22Rv1 (cell line): Measurements from ENCODE around the gene LURAP1L.

Source experiments
- ZFX ChIP-seq: fragments of 450-650 bp; IDR thresholded peaks from 2 replicates; pipeline ENCODE4 v1.6.1; 2017; ENCODE audit warnings: antibody characterized with exemption, borderline replicate concordance
- TF ChIP-seq, protein P1 (sequence below): fragments of 450-650 bp; IDR thresholded peaks from 2 replicates; pipeline ENCODE4 v1.5.1; 2017; ENCODE audit warnings: mild to moderate bottlenecking

GRCh38 chr9:12790001-12790400 lies 15.2 kb downstream of the LURAP1L start:
- TF ChIP-seq, protein P1, sequence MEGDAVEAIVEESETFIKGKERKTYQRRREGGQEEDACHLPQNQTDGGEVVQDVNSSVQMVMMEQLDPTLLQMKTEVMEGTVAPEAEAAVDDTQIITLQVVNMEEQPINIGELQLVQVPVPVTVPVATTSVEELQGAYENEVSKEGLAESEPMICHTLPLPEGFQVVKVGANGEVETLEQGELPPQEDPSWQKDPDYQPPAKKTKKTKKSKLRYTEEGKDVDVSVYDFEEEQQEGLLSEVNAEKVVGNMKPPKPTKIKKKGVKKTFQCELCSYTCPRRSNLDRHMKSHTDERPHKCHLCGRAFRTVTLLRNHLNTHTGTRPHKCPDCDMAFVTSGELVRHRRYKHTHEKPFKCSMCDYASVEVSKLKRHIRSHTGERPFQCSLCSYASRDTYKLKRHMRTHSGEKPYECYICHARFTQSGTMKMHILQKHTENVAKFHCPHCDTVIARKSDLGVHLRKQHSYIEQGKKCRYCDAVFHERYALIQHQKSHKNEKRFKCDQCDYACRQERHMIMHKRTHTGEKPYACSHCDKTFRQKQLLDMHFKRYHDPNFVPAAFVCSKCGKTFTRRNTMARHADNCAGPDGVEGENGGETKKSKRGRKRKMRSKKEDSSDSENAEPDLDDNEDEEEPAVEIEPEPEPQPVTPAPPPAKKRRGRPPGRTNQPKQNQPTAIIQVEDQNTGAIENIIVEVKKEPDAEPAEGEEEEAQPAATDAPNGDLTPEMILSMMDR, result no peak
- no peak for TF ChIP-seq ZFX
